Measurements from ENCODE around the gene LAG3.
A peak's percentile ranks its signal among the peaks of the same experiment; 100 is the strongest.

The LAG3 gene

GRCh38 chr12:6824085-6824775, 51.9 kb downstream of the LAG3 start:
- Mint-ChIP-seq H3K27me3 (ENCODE audit: low read depth, poor library complexity) (peaks cover 16% of the 10 kb centered on the region), H3K9me3 (no peaks in the 10 kb centered on the region), H3K4me3 (peak overlapping the region; percentile 77), H3K27ac (no peak overlapping the region), H3K4me1 (peaks cover 88% of the 10 kb centered on the region), H3K36me3 (ENCODE audit: low read depth) (peaks cover 12% of the 10 kb centered on the region)
- DNase-seq: no peak
- no peak for TF ChIP-seq CTCF (IDR thresholded peaks at IDR 0.05)

GRCh38 chr12:6824901-6825381, 52.6 kb downstream of the LAG3 start:
- H3K9me3 Mint-ChIP-seq: no peaks in the 10 kb centered on the region
- H3K36me3 Mint-ChIP-seq (ENCODE audit: low read depth): peaks cover 12% of the 10 kb centered on the region
- peak overlapping the region; percentile 77 for H3K4me3 Mint-ChIP-seq
- no peak for DNase-seq
- H3K27ac Mint-ChIP-seq: no peak overlapping the region
- peaks cover 88% of the 10 kb centered on the region for H3K4me1 Mint-ChIP-seq
- TF ChIP-seq CTCF (IDR thresholded peaks at IDR 0.05): no peak
- H3K27me3 Mint-ChIP-seq (ENCODE audit: low read depth, poor library complexity): peaks cover 16% of the 10 kb centered on the region

GRCh38 chr12:6825398-6826124, 53.2 kb downstream of the LAG3 start:
- H3K27me3 Mint-ChIP-seq (ENCODE audit: low read depth, poor library complexity): peaks cover 16% of the 10 kb centered on the region
- TF ChIP-seq CTCF (IDR thresholded peaks at IDR 0.05): peak; percentile 95
- H3K4me3 Mint-ChIP-seq: peak overlapping the region; percentile 77
- H3K27ac Mint-ChIP-seq: no peak overlapping the region
- peaks cover 88% of the 10 kb centered on the region for H3K4me1 Mint-ChIP-seq
- DNase-seq: peak; percentile 95
- peaks cover 12% of the 10 kb centered on the region for H3K36me3 Mint-ChIP-seq (ENCODE audit: low read depth)
- no peaks in the 10 kb centered on the region for H3K9me3 Mint-ChIP-seq

GRCh38 chr12:6826125-6826733, 53.9 kb downstream of the LAG3 start:
- Mint-ChIP-seq H3K4me3 (no peak overlapping the region), H3K27ac (no peak overlapping the region), H3K36me3 (ENCODE audit: low read depth) (peaks cover 17% of the 10 kb centered on the region), H3K27me3 (ENCODE audit: low read depth, poor library complexity) (peaks cover 16% of the 10 kb centered on the region), H3K9me3 (no peaks in the 10 kb centered on the region), H3K4me1 (peaks cover 88% of the 10 kb centered on the region)
- DNase-seq: no peak
- no peak for TF ChIP-seq CTCF (IDR thresholded peaks at IDR 0.05)

- no peaks in the 10 kb centered on the region for H3K9me3 Mint-ChIP-seq
Observed at GRCh38 chr12:6826734-6827436, 54.6 kb downstream of the LAG3 start.

More at GRCh38 chr12:6826734-6827436, 54.6 kb downstream of the LAG3 start:
- no peak for TF ChIP-seq CTCF (IDR thresholded peaks at IDR 0.05)
- no peak for DNase-seq
- H3K27me3 Mint-ChIP-seq (ENCODE audit: low read depth, poor library complexity): peaks cover 16% of the 10 kb centered on the region
- H3K27ac Mint-ChIP-seq: peak overlapping the region; percentile 68
- H3K4me3 Mint-ChIP-seq: peak overlapping the region; percentile 78
- peaks cover 24% of the 10 kb centered on the region for H3K36me3 Mint-ChIP-seq (ENCODE audit: low read depth)
- peaks cover 88% of the 10 kb centered on the region for H3K4me1 Mint-ChIP-seq
